Activated CD4-positive, CD25-positive, alpha-beta regulatory T cell treated with anti-CD3 and anti-CD28 coated beads, Interleukin-2, amount 50 U/mL, for 16 hours (primary cell): ENCODE results near the gene KRTAP3-3.

ENCODE experiments used
- DNase-seq: peaks from one replicate; pipeline ENCODE4 v3.0.0-alpha.2; 2020; ENCODE audit warnings: low read depth, low spot score

The KRTAP3-3 gene

DNA sequence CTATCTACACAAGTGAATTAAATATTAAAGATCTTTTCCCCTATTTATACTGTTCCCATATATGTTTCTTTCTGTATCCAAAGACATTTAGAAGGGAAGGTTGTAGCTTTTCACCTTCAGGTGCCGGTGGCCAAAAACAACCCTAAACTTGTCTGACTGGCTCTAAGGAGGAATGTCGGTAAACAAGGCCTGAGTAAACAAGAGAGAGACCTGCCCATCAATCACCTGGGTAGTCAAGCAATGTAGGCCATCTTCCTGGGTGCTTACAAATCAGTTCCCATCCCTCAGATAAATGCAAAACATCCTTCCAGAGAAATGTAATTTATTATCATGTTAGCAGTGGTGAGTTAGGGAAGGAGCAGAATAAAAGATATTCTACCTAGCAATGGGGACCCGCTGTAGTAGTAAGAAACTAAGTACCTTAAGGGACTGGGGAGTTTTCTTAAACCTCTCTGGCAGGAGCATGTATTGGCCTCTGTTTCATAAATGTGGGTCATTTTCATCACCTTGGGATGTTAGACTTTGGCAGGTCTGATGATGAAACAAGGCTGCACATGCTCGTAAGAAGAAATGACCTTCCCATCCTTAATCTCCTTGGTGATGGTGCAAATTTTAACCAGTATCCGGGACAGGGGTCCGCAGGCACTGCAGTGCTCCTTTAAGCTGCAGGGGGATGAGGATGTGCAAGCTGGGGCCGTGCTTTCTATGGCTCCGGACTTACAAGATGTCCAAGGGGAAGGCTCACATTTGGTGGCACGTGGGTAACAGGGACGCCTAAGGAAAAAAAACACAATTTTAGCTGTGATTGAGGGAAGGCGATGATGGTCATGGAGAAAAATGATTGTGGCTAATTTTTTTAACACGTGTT lies 35.6 kb downstream of the KRTAP3-3 start:
- no peak for DNase-seq

DNA sequence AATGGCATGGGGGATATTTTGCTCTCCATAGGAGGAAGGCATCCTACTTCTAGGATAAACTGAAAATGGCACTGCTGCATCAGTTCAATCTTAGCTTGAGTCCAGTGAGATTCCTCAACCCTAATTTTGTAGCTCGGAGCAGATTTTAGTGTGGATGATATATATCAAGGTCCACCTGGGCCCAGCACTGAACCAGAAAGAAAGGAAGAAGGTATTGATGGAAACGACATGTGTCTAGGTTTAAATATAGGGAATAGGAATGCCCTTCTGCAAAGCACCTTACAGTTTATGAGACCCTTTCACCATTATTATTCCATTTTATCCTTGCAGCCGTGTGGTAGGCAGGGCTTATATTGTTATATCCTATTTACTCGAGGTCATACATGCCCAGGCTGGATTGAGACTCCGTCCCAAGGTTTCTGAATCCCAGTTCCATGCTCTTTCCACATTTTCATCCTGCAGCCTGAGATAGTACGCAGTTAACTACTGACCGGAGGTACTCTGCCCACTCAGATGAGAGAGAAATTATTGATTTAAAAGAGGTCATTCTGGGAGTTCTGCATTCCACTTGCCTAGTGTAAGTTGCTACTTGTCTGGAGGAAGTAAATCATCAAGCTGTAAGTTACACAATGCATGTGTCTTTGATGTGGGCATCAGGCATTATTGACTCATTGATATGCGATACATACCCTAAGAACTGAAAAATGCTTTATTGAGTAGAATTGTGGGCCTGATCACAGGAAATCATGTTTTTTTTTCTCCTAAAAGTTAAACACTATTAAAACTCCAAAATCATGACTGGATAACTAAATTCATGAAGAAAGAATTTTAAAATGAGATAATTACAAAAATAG lies 37.3 kb downstream of the KRTAP3-3 start:
- DNase-seq: no peak

DNA sequence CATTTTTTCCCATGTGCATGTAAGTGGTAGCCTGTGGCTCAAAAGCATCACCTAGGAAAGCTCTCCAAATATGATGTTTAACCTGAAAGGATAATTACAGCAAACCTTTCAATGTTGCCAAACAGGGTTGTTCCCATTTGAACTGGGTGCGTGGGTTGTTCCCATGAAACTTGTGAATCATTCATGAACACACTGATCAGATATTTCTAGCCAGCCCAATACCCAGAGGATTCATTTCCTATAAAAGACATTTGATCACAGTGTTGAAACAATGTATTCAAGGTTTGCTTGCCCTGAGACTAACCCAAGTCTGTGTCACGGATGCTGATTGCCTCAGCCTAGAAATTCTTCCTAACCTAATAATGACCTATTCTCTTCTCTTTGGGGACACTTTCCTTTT lies 40.1 kb downstream of the KRTAP3-3 start:
- no peak for DNase-seq

DNA sequence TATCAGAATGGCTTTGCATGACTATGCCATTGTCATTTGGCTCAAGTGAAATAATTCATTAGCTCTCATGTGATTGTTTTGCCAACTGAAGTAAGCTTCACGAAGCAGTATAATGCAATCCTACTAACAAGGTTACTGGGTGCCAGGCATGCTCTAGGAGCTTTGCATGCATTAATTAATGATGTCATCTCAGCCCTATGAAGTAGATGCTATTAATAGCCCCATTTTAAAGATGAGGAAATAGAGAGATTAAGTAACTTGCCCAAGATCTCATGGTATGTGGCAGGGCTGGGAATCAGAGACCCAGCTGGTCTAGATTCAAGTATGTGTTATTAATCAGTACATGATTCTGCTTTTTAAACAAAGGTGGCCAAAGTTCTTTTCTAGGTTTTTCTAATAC lies 41.3 kb downstream of the KRTAP3-3 start:
- DNase-seq: no peak

DNA sequence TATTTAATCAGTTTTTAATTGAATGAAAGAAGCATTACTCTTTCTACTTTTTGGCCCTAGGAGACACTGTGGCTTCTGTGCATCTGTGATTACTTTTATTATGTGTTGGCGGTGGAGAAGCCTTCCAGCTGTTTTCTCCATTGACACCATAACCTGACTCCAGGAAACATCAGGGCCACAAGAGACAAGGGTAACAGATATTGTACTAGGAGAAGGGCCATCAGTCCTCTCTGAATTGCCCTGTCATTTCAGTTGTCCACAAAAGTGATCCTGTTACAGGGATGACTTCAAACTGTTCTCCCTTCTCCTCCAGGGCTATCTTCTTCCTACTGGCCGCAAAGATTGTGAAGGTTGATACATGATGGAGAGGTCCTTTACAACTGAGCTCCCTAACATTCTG lies 41.8 kb downstream of the KRTAP3-3 start:
- no peak for DNase-seq

DNA sequence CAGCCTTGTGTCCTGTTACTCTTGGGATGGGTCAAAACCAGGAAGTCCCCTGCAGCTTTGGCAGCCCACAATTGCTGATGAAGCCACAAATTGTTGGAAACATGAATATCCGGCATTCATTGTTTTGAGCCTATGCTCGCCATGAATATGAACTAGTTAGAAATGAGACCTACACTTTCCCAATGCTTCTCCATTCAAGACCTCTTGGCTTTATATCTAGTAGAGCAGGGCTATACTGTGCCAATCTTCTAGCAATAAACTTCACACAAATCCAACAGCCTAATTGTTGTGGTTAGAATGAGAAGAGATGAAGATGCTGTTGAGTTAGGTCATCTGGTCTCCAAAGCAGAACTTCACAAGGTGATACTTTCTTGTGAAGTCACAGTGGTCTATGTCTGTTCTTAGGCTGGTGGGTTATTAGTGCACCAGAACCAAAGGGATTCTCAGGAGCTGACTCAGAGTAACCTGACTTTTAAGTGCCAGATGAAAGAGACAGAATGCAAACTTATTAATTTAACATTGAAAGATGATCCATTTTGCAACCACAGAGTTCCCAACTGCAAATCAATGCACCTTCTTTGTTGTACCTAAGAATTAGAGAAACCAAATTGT lies 42.8 kb downstream of the KRTAP3-3 start:
- no peak for DNase-seq

DNA sequence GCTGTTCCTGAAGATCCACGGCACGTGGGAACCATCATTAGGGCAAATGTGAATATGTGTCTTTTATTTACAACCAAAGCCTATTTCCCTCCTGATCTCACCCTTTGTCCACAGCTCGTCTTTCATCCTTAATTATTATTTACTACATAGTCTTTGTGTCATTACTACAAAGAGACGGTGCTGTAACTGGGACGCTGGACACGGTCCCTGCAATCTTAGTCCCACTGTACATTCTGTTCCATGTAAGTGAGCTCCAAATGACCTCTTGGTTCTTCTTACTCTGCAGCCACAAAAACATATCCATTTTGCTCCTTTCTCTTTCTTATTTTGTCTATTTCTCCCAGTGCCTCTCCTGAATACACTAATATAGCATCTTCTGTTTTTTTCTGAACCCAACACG lies 43.8 kb downstream of the KRTAP3-3 start:
- no peak for DNase-seq

DNA sequence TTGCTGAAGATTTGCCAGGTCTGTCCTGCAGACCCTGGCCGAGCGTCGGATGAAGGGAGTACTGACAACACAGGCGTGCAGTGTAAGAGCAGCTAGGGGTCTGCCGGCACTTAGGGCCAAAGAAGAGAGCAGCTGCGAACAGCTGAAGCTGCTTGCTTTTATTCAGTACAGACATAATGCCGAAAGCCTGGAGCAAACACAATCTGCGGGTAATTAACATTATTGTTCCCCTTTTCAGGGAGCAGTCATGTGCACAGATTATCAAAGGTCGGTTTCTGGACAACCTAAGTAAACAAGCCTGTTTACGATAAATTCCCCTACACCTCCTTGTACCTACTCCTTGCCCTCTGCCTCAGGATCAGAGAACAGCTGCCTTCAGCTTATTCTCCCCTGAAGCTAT lies 44.5 kb downstream of the KRTAP3-3 start:
- DNase-seq: no peak

DNA sequence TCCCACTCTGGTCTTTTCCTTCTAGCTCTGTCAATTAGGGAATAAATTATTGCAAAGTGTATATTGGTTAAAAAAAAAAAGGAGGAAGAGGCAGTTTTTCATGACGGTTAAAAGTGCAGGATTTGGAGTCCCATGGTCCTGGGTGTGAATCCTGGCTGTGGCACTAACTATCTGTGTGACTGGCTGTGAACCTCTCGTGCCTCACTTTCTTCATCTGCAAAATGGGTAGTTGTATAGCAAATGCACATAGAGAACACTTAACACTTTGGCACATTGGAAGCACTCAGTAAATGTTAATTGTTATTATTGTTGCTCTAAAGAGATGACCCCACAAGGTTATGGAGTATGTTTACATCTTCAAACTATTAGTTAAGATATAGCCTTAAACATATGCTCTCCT lies 46.0 kb downstream of the KRTAP3-3 start:
- DNase-seq: no peak

DNA sequence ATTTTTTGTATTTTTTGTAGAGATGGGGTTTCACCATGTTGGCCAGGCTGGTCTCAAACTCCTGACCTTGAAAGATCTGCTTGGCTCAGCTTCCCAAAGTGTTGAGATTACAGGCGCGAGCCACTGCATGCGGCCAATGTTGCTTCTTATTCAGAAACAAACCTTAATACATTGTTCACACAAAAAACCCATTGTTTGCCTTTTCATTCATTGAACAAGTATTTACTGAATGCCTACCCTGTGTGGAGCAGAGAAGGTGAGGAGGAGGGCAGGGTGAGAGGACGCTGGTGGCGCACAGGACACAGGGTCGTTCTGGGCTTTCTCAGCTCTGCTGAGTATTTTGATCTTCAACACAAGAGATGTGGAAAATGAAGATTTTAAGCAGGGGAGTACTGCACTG lies 48.5 kb downstream of the KRTAP3-3 start:
- DNase-seq: no peak

DNA sequence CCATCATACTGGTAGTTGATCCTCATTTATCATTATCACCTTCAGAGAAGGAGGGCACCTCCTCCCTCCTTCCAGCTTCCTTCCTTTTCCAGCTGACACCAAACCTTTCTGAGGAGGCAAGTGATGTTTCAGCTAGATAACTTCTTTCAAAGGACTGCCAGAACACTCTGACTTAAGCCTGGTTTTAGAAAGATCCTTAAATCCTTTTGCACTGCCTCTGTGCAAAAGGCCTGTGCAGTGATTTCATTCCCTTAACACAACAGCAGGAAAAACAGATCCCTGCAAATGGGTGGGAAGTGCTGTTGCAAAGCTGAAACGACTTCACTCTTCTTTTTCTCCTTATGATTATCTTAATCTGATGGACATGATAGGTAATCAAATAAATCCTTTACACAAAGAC lies 49.4 kb downstream of the KRTAP3-3 start:
- no peak for DNase-seq
